ENCODE data around the gene OTUD3.
"Not testable (repeated sequence)": the region's sequence is repeated elsewhere in the genome, so short reads cannot be mapped to it uniquely, and the experiment has no call there.

Gene OTUD3

GRCh38 chr1:19926296-19927129 is 44.3 kb downstream of the OTUD3 start:
- no peak overlapping the region for H3K27ac ChIP-seq (ENCODE audit: low read length, poor library complexity, severe bottlenecking)
- no peak overlapping the region for H3K4me3 ChIP-seq (ENCODE audit: insufficient read depth in 1 of 2, low read depth in 1 of 2, low read length in 2 of 2)
- peaks cover 8 to 17% of the 10 kb centered on the region in 2 experiments for H3K27me3 ChIP-seq (ENCODE audit: control insufficient read depth in 1 of 2, insufficient read depth in 1 of 2, low read length in 2 of 2)
- H3K4ac ChIP-seq (ENCODE audit: low read depth in 1 of 2, low read length in 2 of 2) = no peak overlapping the region
- 68% methylated on average over 7 of the region's 8 CpGs for WGBS
- no peak overlapping the region for H3K9ac ChIP-seq (ENCODE audit: low read length)
- H4K8ac ChIP-seq (ENCODE audit: low read length) = no peak overlapping the region
- no peak overlapping the region for H3K4me2 ChIP-seq (ENCODE audit: low read length, poor library complexity, severe bottlenecking)
- peaks cover 19% of the 10 kb centered on the region for H3K9me3 ChIP-seq (ENCODE audit: control insufficient read depth, low read length)
- no peak overlapping the region for H3K23ac ChIP-seq (ENCODE audit: low read length in 2 of 2)
- H3K4me1 ChIP-seq (ENCODE audit: control insufficient read depth, insufficient read depth, low read depth, low read length) = peaks cover 1% of the 10 kb centered on the region
- no peak overlapping the region for H2BK5ac ChIP-seq (ENCODE audit: low read depth, low read length, poor library complexity, severe bottlenecking)
- no peaks in the 10 kb centered on the region for H3K79me1 ChIP-seq (replicated peaks; ENCODE audit: low read length, poor library complexity, severe bottlenecking)
- H2BK120ac ChIP-seq (ENCODE audit: low read depth, low read length) = no peak overlapping the region
- H3K18ac ChIP-seq (ENCODE audit: low read depth in 1 of 2, low read length in 2 of 2) = no peak overlapping the region
- no peaks in the 10 kb centered on the region for H3K36me3 ChIP-seq (ENCODE audit: control insufficient read depth in 1 of 2, insufficient read depth in 2 of 2, low read depth in 1 of 2, low read length in 2 of 2)
- DNase-seq = no peak
- no peak overlapping the region for H2BK12ac ChIP-seq (ENCODE audit: low read length in 2 of 2)
- H2AK5ac ChIP-seq (ENCODE audit: low read length, severe bottlenecking) = no peak overlapping the region
- H2AFZ ChIP-seq (ENCODE audit: low read depth, low read length) = no peak overlapping the region
- no peak overlapping the region for H2BK15ac ChIP-seq (ENCODE audit: low read depth, poor library complexity, severe bottlenecking)
- H3K14ac ChIP-seq (ENCODE audit: low read length in 2 of 2) = no peak overlapping the region
- no peak overlapping the region for H4K91ac ChIP-seq (ENCODE audit: low read length)

GRCh38 chr1:19927130-19927421 is 44.9 kb downstream of the OTUD3 start:
- peaks cover 6 to 13% of the 10 kb centered on the region in 2 experiments for H3K27me3 ChIP-seq (ENCODE audit: control insufficient read depth in 1 of 2, insufficient read depth in 1 of 2, low read length in 2 of 2)
- not testable (repeated sequence) for H4K8ac ChIP-seq (ENCODE audit: low read length); H3K4ac ChIP-seq (ENCODE audit: low read depth in 1 of 2, low read length in 2 of 2); H2BK12ac ChIP-seq (ENCODE audit: low read length in 2 of 2); H2AK5ac ChIP-seq (ENCODE audit: low read length, severe bottlenecking); H3K4me2 ChIP-seq (ENCODE audit: low read length, poor library complexity, severe bottlenecking); DNase-seq; H3K4me1 ChIP-seq (ENCODE audit: control insufficient read depth, insufficient read depth, low read depth, low read length); H2AFZ ChIP-seq (ENCODE audit: low read depth, low read length); H3K79me1 ChIP-seq (replicated peaks; ENCODE audit: low read length, poor library complexity, severe bottlenecking); H4K91ac ChIP-seq (ENCODE audit: low read length); H3K23ac ChIP-seq (ENCODE audit: low read length in 2 of 2); H2BK120ac ChIP-seq (ENCODE audit: low read depth, low read length); H3K27ac ChIP-seq (ENCODE audit: low read length, poor library complexity, severe bottlenecking); H2BK15ac ChIP-seq (ENCODE audit: low read depth, poor library complexity, severe bottlenecking); H3K18ac ChIP-seq (ENCODE audit: low read depth in 1 of 2, low read length in 2 of 2); H3K4me3 ChIP-seq (ENCODE audit: insufficient read depth in 1 of 2, low read depth in 1 of 2, low read length in 2 of 2); H2BK5ac ChIP-seq (ENCODE audit: low read depth, low read length, poor library complexity, severe bottlenecking); H3K14ac ChIP-seq (ENCODE audit: low read length in 2 of 2); H3K36me3 ChIP-seq (ENCODE audit: control insufficient read depth in 1 of 2, insufficient read depth in 2 of 2, low read depth in 1 of 2, low read length in 2 of 2); H3K9ac ChIP-seq (ENCODE audit: low read length)
- WGBS = 33% methylated on average over 3 of the region's 3 CpGs
- H3K9me3 ChIP-seq (ENCODE audit: control insufficient read depth, low read length) = peaks cover 25% of the 10 kb centered on the region

- no peaks in the 10 kb centered on the region for H3K4me1 ChIP-seq (ENCODE audit: control insufficient read depth, insufficient read depth, low read depth, low read length)
- no peak overlapping the region for H3K27ac ChIP-seq (ENCODE audit: low read length, poor library complexity, severe bottlenecking)
- no peak overlapping the region for H3K4me3 ChIP-seq (ENCODE audit: insufficient read depth in 1 of 2, low read depth in 1 of 2, low read length in 2 of 2)
- no peaks in the 10 kb centered on the region for H3K79me1 ChIP-seq (replicated peaks; ENCODE audit: low read length, poor library complexity, severe bottlenecking)
- H3K27me3 ChIP-seq (ENCODE audit: control insufficient read depth in 1 of 2, insufficient read depth in 1 of 2, low read length in 2 of 2) = peaks cover 0 to 5% of the 10 kb centered on the region in 2 experiments
- H3K36me3 ChIP-seq (ENCODE audit: control insufficient read depth in 1 of 2, insufficient read depth in 2 of 2, low read depth in 1 of 2, low read length in 2 of 2) = no peaks in the 10 kb centered on the region
- no peak overlapping the region for H2AFZ ChIP-seq (ENCODE audit: low read depth, low read length)
- H2AK5ac ChIP-seq (ENCODE audit: low read length, severe bottlenecking) = no peak overlapping the region
- H4K91ac ChIP-seq (ENCODE audit: low read length) = no peak overlapping the region
- H3K18ac ChIP-seq (ENCODE audit: low read depth in 1 of 2, low read length in 2 of 2) = no peak overlapping the region
- H3K9ac ChIP-seq (ENCODE audit: low read length) = no peak overlapping the region
- H3K4ac ChIP-seq (ENCODE audit: low read depth in 1 of 2, low read length in 2 of 2) = no peak overlapping the region
- no peak for DNase-seq
- H2BK5ac ChIP-seq (ENCODE audit: low read depth, low read length, poor library complexity, severe bottlenecking) = no peak overlapping the region
- no peak overlapping the region for H2BK120ac ChIP-seq (ENCODE audit: low read depth, low read length)
- WGBS = 0% methylated on average over 1 of the region's 1 CpG
- H2BK15ac ChIP-seq (ENCODE audit: low read depth, poor library complexity, severe bottlenecking) = no peak overlapping the region
- no peak overlapping the region for H3K23ac ChIP-seq (ENCODE audit: low read length in 2 of 2)
- no peak overlapping the region for H3K14ac ChIP-seq (ENCODE audit: low read length in 2 of 2)
- H3K9me3 ChIP-seq (ENCODE audit: control insufficient read depth, low read length) = peaks cover 33% of the 10 kb centered on the region
- H4K8ac ChIP-seq (ENCODE audit: low read length) = no peak overlapping the region
- H3K4me2 ChIP-seq (ENCODE audit: low read length, poor library complexity, severe bottlenecking) = no peak overlapping the region
- H2BK12ac ChIP-seq (ENCODE audit: low read length in 2 of 2) = no peak overlapping the region
Observed at GRCh38 chr1:19932866-19933265, 50.7 kb downstream of the OTUD3 start.

GRCh38 chr1:19934336-19934735 is 52.1 kb downstream of the OTUD3 start:
- no peak overlapping the region for H3K9ac ChIP-seq (ENCODE audit: low read length)
- WGBS = 76% methylated on average over 7 of the region's 7 CpGs
- no peak overlapping the region for H3K4me3 ChIP-seq (ENCODE audit: insufficient read depth in 1 of 2, low read depth in 1 of 2, low read length in 2 of 2)
- no peaks in the 10 kb centered on the region for H3K4me1 ChIP-seq (ENCODE audit: control insufficient read depth, insufficient read depth, low read depth, low read length)
- no peak overlapping the region for H4K91ac ChIP-seq (ENCODE audit: low read length)
- no peak for DNase-seq
- no peak overlapping the region for H2AK5ac ChIP-seq (ENCODE audit: low read length, severe bottlenecking)
- no peak overlapping the region for H2BK120ac ChIP-seq (ENCODE audit: low read depth, low read length)
- H3K27ac ChIP-seq (ENCODE audit: low read length, poor library complexity, severe bottlenecking) = no peak overlapping the region
- H3K14ac ChIP-seq (ENCODE audit: low read length in 2 of 2) = no peak overlapping the region
- H3K36me3 ChIP-seq (ENCODE audit: control insufficient read depth in 1 of 2, insufficient read depth in 2 of 2, low read depth in 1 of 2, low read length in 2 of 2) = no peaks in the 10 kb centered on the region
- no peak overlapping the region for H2BK5ac ChIP-seq (ENCODE audit: low read depth, low read length, poor library complexity, severe bottlenecking)
- H2BK12ac ChIP-seq (ENCODE audit: low read length in 2 of 2) = no peak overlapping the region
- no peaks in the 10 kb centered on the region for H3K79me1 ChIP-seq (replicated peaks; ENCODE audit: low read length, poor library complexity, severe bottlenecking)
- peaks cover 0 to under 1% of the 10 kb centered on the region in 2 experiments for H3K27me3 ChIP-seq (ENCODE audit: control insufficient read depth in 1 of 2, insufficient read depth in 1 of 2, low read length in 2 of 2)
- H2BK15ac ChIP-seq (ENCODE audit: low read depth, poor library complexity, severe bottlenecking) = no peak overlapping the region
- no peak overlapping the region for H2AFZ ChIP-seq (ENCODE audit: low read depth, low read length)
- no peak overlapping the region for H3K4me2 ChIP-seq (ENCODE audit: low read length, poor library complexity, severe bottlenecking)
- peaks cover 31% of the 10 kb centered on the region for H3K9me3 ChIP-seq (ENCODE audit: control insufficient read depth, low read length)
- no peak overlapping the region for H3K4ac ChIP-seq (ENCODE audit: low read depth in 1 of 2, low read length in 2 of 2)
- H3K23ac ChIP-seq (ENCODE audit: low read length in 2 of 2) = no peak overlapping the region
- H3K18ac ChIP-seq (ENCODE audit: low read depth in 1 of 2, low read length in 2 of 2) = no peak overlapping the region
- no peak overlapping the region for H4K8ac ChIP-seq (ENCODE audit: low read length)

All from mesenchymal stem cell (in vitro differentiated cells and primary cell).